Measurements from ENCODE around the gene DNAJB4.

The DNAJB4 gene

DNA sequence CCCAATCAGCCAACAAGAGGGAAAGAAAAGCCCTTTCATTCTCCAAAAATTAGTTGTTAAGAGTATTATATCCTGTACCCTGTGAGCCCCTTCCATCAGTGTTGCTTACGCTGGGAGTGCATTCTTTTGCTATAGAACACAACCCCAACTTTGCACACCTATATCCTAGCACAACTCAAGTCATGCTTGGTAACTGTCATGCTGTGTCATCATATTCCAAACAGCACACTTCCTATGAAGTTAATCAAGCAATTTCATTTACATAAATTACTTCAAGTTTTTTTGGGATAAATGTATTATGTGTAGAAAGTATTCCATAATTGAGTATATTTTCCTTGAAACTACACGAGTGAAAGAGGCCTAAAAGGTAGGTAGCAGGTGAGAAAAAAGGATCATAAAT is 45.9 kb upstream of the DNAJB4 start:
- H3K27ac ChIP-seq = no peak overlapping the region
- H2AFZ ChIP-seq (ENCODE audit: low read depth) = no peak overlapping the region
- H3K9ac ChIP-seq = no peak overlapping the region
- H3K4me2 ChIP-seq = no peak overlapping the region
- H3K79me2 ChIP-seq (ENCODE audit: insufficient read depth, low read depth) = peaks cover 12% of the 10 kb centered on the region; the same call in 1 of the 2 replicates
- H4K20me1 ChIP-seq (ENCODE audit: insufficient read depth) = no peaks in the 10 kb centered on the region
- no peaks in the 10 kb centered on the region for H3K4me1 ChIP-seq (ENCODE audit: low read depth, poor library complexity, severe bottlenecking)
- peaks cover 18% of the 10 kb centered on the region; the same call in 1 of the 2 replicates for H3K36me3 ChIP-seq (ENCODE audit: insufficient read depth)
- no peaks in the 10 kb centered on the region for H3K27me3 ChIP-seq (ENCODE audit: insufficient read depth, low read depth)
- TF ChIP-seq, protein P1, sequence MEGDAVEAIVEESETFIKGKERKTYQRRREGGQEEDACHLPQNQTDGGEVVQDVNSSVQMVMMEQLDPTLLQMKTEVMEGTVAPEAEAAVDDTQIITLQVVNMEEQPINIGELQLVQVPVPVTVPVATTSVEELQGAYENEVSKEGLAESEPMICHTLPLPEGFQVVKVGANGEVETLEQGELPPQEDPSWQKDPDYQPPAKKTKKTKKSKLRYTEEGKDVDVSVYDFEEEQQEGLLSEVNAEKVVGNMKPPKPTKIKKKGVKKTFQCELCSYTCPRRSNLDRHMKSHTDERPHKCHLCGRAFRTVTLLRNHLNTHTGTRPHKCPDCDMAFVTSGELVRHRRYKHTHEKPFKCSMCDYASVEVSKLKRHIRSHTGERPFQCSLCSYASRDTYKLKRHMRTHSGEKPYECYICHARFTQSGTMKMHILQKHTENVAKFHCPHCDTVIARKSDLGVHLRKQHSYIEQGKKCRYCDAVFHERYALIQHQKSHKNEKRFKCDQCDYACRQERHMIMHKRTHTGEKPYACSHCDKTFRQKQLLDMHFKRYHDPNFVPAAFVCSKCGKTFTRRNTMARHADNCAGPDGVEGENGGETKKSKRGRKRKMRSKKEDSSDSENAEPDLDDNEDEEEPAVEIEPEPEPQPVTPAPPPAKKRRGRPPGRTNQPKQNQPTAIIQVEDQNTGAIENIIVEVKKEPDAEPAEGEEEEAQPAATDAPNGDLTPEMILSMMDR (conservative IDR thresholded peaks at IDR 0.05; ENCODE audit: low read depth, low read length) = no peak
- no peak overlapping the region for H3K4me3 ChIP-seq (IDR thresholded peaks at IDR 0.05; ENCODE audit: insufficient read depth, low read depth, low read length)

DNA sequence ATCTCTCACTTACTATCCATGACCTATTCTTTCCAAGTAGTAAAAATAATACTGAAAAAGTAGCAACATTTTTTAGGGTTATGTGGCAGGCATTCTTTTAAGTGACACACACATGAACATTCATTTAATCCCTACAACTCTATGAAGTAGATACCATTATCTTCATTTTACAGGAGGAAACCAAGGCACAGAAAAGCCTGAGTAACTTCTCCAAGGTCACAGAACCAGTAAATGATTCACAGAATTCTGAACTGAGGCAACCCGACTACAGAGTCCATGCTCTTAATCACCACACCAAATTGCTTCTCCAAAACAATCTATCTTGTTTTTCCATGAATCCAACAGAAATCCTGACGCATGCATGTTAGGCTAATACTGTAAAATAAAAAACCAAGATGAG is 43.3 kb upstream of the DNAJB4 start:
- Histone ChIP-seq H3K27me3 (ENCODE audit: insufficient read depth, low read depth) (no peaks in the 10 kb centered on the region), H3K79me2 (ENCODE audit: insufficient read depth, low read depth) (peaks cover 16% of the 10 kb centered on the region; the same call in 1 of the 2 replicates), H4K20me1 (ENCODE audit: insufficient read depth) (no peaks in the 10 kb centered on the region), H3K4me3 (IDR thresholded peaks at IDR 0.05; ENCODE audit: insufficient read depth, low read depth, low read length) (no peak overlapping the region), H3K9ac (no peak overlapping the region), H3K36me3 (ENCODE audit: insufficient read depth) (peaks cover 21% of the 10 kb centered on the region; the same call in 1 of the 2 replicates), H3K4me1 (ENCODE audit: low read depth, poor library complexity, severe bottlenecking) (no peaks in the 10 kb centered on the region), H3K27ac (no peak overlapping the region), H3K4me2 (no peak overlapping the region), H2AFZ (ENCODE audit: low read depth) (no peak overlapping the region)
- TF ChIP-seq, protein P1 (conservative IDR thresholded peaks at IDR 0.05; ENCODE audit: low read depth, low read length) = no peak

DNA sequence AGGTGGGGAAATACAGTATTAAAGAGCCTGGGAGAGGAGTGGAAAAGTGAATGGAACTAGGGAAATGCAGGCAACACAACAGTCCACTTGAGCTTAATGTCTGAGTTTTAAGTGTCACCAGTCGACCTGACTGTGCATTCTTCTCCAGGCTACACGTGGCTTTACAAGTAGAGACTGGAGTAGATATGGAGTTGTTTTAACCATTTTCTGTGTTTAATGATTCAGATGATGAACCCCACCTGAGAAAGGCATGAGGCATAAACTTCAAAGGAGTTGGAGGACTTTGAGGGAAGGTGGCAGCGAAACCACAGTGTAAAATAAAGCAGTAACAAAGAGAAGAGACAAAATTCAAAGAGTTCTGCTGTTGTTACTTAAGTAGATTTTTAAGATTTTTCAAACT is 38.4 kb upstream of the DNAJB4 start:
- H3K27ac ChIP-seq = no peak overlapping the region
- H3K79me2 ChIP-seq (ENCODE audit: insufficient read depth, low read depth) = peaks cover 48% of the 10 kb centered on the region
- H2AFZ ChIP-seq (ENCODE audit: low read depth) = no peak overlapping the region
- peaks cover 16% of the 10 kb centered on the region; the same call in 1 of the 2 replicates for H3K36me3 ChIP-seq (ENCODE audit: insufficient read depth)
- H4K20me1 ChIP-seq (ENCODE audit: insufficient read depth) = 0 out of 2 replicates have a peak, but pooled peaks cover 11% of the 10 kb centered on the region
- no peak overlapping the region for H3K9ac ChIP-seq
- H3K4me1 ChIP-seq (ENCODE audit: low read depth, poor library complexity, severe bottlenecking) = no peaks in the 10 kb centered on the region
- H3K4me2 ChIP-seq = no peak overlapping the region
- no peaks in the 10 kb centered on the region for H3K27me3 ChIP-seq (ENCODE audit: insufficient read depth, low read depth)
- TF ChIP-seq, protein P1 (conservative IDR thresholded peaks at IDR 0.05; ENCODE audit: low read depth, low read length) = no peak
- no peak overlapping the region for H3K4me3 ChIP-seq (IDR thresholded peaks at IDR 0.05; ENCODE audit: insufficient read depth, low read depth, low read length)

DNA sequence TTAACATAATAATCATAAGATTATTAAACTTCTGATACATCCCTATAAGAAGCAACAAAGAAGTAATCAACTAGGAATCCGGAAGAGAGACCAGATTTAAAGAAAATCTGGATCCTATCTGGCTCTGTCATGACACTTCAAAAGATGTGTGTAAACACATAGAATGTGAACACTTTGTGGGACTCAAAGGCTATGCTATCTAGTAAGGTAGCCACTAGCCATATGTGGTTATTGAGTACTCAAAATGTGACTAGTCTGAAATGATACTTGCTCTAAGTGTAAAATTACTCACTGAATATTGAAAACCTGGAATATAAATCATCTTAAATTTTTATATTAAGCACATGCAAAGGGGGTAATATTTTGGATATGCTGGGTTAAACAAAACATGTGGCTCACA is 34.5 kb upstream of the DNAJB4 start:
- H3K36me3 ChIP-seq (ENCODE audit: insufficient read depth) = peaks cover 13% of the 10 kb centered on the region; the same call in 1 of the 2 replicates
- H3K27ac ChIP-seq = no peak overlapping the region
- no peak overlapping the region for H2AFZ ChIP-seq (ENCODE audit: low read depth)
- TF ChIP-seq, protein P1 (conservative IDR thresholded peaks at IDR 0.05; ENCODE audit: low read depth, low read length) = no peak
- peaks cover 76% of the 10 kb centered on the region for H3K79me2 ChIP-seq (ENCODE audit: insufficient read depth, low read depth)
- H3K4me2 ChIP-seq = no peak overlapping the region
- H4K20me1 ChIP-seq (ENCODE audit: insufficient read depth) = peaks cover 25% of the 10 kb centered on the region
- no peaks in the 10 kb centered on the region for H3K27me3 ChIP-seq (ENCODE audit: insufficient read depth, low read depth)
- H3K4me3 ChIP-seq (IDR thresholded peaks at IDR 0.05; ENCODE audit: insufficient read depth, low read depth, low read length) = no peak overlapping the region
- H3K9ac ChIP-seq = no peak overlapping the region
- H3K4me1 ChIP-seq (ENCODE audit: low read depth, poor library complexity, severe bottlenecking) = peaks cover 12% of the 10 kb centered on the region

All from KMS-11 (cell line).